ENCODE measurements around the gene PIK3CA. TPM values are rescaled to one million over a fixed set of nuclear protein-coding genes. Genes with fewer than 3 reads are reported as not detected.

Gene PIK3CA
- total RNA-seq, 4 donors from 2014 or later = 11.6 to 24.3 (median 18.1) TPM

DNA sequence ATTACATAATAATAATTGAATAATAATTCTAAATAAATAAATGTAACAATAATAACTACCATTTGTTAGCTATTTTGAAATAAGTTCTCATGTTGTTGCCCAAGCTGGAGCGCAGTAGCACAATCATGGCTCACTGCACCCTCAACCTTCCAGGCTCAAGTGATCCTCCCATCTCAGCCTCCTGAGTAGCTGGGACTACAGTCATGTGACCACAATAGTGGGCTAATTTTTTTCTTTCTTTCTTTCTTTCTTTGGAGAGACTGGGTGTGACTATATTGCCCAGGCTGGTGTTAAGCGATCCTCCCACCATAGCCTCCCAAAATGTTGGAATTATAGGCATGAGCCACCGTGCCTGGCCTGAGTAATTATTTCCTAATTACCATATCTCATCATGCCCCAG lies 133.7 kb downstream of the PIK3CA start:
- Histone ChIP-seq H3K4me1 (no peaks in the 10 kb centered on the region), H3K27ac (no peak overlapping the region), H3K36me3 (no peaks in the 10 kb centered on the region), H3K4me3 (no peak overlapping the region), H3K27me3 (no peaks in the 10 kb centered on the region), H3K9me3 (no peaks in the 10 kb centered on the region)
- intact Hi-C loops (cut with DNase I; ENCODE audit: low total_unique reads) = no loop called here
- TF ChIP-seq EP300 (IDR thresholded peaks at IDR 0.05; ENCODE audit: low read depth) (no peak), POLR2AphosphoS5 (IDR thresholded peaks at IDR 0.05) (no peak), POLR2A (IDR thresholded peaks at IDR 0.05) (no peak)
- TF ChIP-seq, protein P1, sequence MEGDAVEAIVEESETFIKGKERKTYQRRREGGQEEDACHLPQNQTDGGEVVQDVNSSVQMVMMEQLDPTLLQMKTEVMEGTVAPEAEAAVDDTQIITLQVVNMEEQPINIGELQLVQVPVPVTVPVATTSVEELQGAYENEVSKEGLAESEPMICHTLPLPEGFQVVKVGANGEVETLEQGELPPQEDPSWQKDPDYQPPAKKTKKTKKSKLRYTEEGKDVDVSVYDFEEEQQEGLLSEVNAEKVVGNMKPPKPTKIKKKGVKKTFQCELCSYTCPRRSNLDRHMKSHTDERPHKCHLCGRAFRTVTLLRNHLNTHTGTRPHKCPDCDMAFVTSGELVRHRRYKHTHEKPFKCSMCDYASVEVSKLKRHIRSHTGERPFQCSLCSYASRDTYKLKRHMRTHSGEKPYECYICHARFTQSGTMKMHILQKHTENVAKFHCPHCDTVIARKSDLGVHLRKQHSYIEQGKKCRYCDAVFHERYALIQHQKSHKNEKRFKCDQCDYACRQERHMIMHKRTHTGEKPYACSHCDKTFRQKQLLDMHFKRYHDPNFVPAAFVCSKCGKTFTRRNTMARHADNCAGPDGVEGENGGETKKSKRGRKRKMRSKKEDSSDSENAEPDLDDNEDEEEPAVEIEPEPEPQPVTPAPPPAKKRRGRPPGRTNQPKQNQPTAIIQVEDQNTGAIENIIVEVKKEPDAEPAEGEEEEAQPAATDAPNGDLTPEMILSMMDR (IDR thresholded peaks at IDR 0.05) = no peak
- in situ Hi-C loops (cut with MboI; ENCODE audit: low pct_ligation_motif_present in 1 of 4, low pct_unique_long_range_greater_than_20kb in 1 of 4, low sequenced_read_pairs in 3 of 4) = no loop called here
- no peak for DNase-seq
- WGBS, 2 donors (ENCODE audit: low coverage in 1 of 2) = 85 to 87% methylated on average over 3 of the region's 3 CpGs

DNA sequence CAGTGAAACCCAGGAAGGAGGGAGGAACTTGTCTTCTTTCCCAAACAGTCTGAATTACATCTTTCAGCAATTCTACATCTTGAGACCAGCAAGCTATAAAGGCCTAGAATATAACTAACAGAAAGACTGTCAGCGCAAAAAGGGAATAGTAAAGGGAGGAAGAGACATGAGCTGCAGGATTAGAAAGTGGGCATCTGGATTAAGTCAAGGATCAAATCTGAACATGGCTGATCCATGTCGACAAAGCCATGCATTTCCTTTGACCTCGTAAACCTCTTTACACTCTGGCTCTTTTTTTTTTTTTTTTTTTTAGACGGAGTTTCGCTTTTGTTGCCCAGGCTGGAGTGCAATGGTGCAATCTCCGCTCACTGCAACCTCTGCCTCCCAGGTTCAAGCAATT lies 138.2 kb downstream of the PIK3CA start:
- no peaks in the 10 kb centered on the region for H3K36me3 ChIP-seq
- no peak overlapping the region for H3K4me3 ChIP-seq
- TF ChIP-seq EP300 (IDR thresholded peaks at IDR 0.05; ENCODE audit: low read depth) (no peak), POLR2AphosphoS5 (IDR thresholded peaks at IDR 0.05) (no peak), POLR2A (IDR thresholded peaks at IDR 0.05) (no peak)
- TF ChIP-seq, protein P1 (IDR thresholded peaks at IDR 0.05) = no peak
- H3K4me1 ChIP-seq = no peaks in the 10 kb centered on the region
- WGBS, 2 donors (ENCODE audit: low coverage in 1 of 2) = 69% methylated on average over 4 to 6 of the region's 6 CpGs
- no peaks in the 10 kb centered on the region for H3K27me3 ChIP-seq
- in situ Hi-C loops (cut with MboI; ENCODE audit: low pct_ligation_motif_present in 1 of 4, low pct_unique_long_range_greater_than_20kb in 1 of 4, low sequenced_read_pairs in 3 of 4) = no loop called here
- no peak for DNase-seq
- intact Hi-C loops (cut with DNase I; ENCODE audit: low total_unique reads) = no loop called here
- H3K9me3 ChIP-seq = no peaks in the 10 kb centered on the region
- H3K27ac ChIP-seq = no peak overlapping the region

DNA sequence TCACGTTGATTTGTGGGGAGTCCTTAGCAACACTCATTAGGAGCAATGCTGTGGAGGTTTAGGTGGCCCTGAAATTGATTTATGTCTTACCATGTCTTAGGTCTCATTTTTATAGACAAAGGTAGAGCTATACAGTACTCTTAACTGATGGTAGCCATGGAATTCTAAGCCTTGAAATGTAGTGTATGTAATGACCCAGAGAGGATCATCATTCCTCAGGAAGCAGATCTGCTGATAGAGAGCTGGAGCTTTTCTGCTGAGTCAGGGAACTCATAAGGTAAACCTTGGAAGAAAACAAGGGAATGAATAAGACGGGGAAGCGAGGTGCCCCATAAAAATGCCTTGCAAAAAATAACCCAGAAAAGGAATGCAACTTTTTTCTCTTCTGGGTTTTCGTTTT lies 140.7 kb downstream of the PIK3CA start:
- no peak for TF ChIP-seq EP300 (IDR thresholded peaks at IDR 0.05; ENCODE audit: low read depth)
- no peak for TF ChIP-seq POLR2AphosphoS5 (IDR thresholded peaks at IDR 0.05)
- no peak for TF ChIP-seq POLR2A (IDR thresholded peaks at IDR 0.05)
- TF ChIP-seq, protein P1 (IDR thresholded peaks at IDR 0.05) = no peak
- in situ Hi-C loops (cut with MboI; ENCODE audit: low pct_ligation_motif_present in 1 of 4, low pct_unique_long_range_greater_than_20kb in 1 of 4, low sequenced_read_pairs in 3 of 4) (no loop called here), intact Hi-C loops (cut with DNase I; ENCODE audit: low total_unique reads) (no loop called here)
- Histone ChIP-seq H3K9me3 (no peaks in the 10 kb centered on the region), H3K36me3 (no peaks in the 10 kb centered on the region), H3K4me3 (no peak overlapping the region), H3K27ac (no peak overlapping the region), H3K4me1 (no peaks in the 10 kb centered on the region), H3K27me3 (no peaks in the 10 kb centered on the region)
- 65 to 68% methylated on average over 4 of the region's 4 CpGs for WGBS, 2 donors (ENCODE audit: low coverage in 1 of 2)
- no peak for DNase-seq

DNA sequence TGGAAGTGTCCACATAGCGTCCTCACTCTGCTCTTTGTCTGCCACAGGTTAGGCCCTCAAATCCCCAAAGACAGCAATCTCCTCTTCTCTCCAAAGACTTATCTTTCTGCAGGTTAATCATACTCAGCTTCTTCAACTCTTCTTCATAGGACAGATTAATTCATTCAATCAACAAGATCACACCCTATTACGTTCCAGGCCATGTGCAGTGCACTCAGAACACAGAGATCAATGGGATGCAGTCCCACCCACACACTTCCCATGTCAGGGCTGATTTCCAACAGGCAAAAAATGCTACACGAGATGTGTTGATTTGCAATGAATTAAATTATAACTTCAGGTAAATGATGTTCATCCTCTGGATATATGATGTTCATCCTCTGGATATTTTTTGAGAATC lies 141.1 kb downstream of the PIK3CA start:
- Histone ChIP-seq H3K36me3 (no peaks in the 10 kb centered on the region), H3K4me1 (no peaks in the 10 kb centered on the region), H3K4me3 (no peak overlapping the region), H3K27me3 (no peaks in the 10 kb centered on the region), H3K9me3 (no peaks in the 10 kb centered on the region), H3K27ac (no peak overlapping the region)
- WGBS, 2 donors (ENCODE audit: low coverage in 1 of 2) = 43 to 71% methylated on average over 3 of the region's 3 CpGs
- intact Hi-C loops (cut with DNase I; ENCODE audit: low total_unique reads) = no loop called here
- in situ Hi-C loops (cut with MboI; ENCODE audit: low pct_ligation_motif_present in 1 of 4, low pct_unique_long_range_greater_than_20kb in 1 of 4, low sequenced_read_pairs in 3 of 4) = no loop called here
- no peak for DNase-seq
- no peak for TF ChIP-seq EP300 (IDR thresholded peaks at IDR 0.05; ENCODE audit: low read depth)
- no peak for TF ChIP-seq POLR2A (IDR thresholded peaks at IDR 0.05)
- TF ChIP-seq POLR2AphosphoS5 (IDR thresholded peaks at IDR 0.05) = no peak
- TF ChIP-seq, protein P1 (IDR thresholded peaks at IDR 0.05) = no peak

Small RNA genes within 50 kb of the gene (small RNA-seq; reads per million reads assigned to genes)
- 0 reads per million in 4 donors for gene RF00402

Other genes with a start within 250 kb of the PIK3CA start
- gene ZMAT3, start 76.5 kb upstream of the PIK3CA start, total RNA-seq = 10 to 100 TPM in 2 of 4 donors, 1 to 10 TPM in 2; 6.4 to 11.7 (median 9.7) TPM
- gene KCNMB3, start 102.8 kb downstream of the PIK3CA start, total RNA-seq = 1 to 10 TPM; 1.1 to 6.8 (median 2.7) TPM
- gene ZNF639, start 174.7 kb downstream of the PIK3CA start, total RNA-seq = 10 to 100 TPM in 3 of 4 donors, 1 to 10 TPM in 1; 9.0 to 42.1 (median 21.9) TPM
- 10 to 100 TPM; 46.8 to 69.4 (median 62.6) TPM for gene MFN1, start 199.4 kb downstream of the PIK3CA start, total RNA-seq